Stimulated activated CD8-positive, alpha-beta memory T cell treated with anti-CD3 and anti-CD28 coated beads, Interleukin-7, amount 100 ng/mL, for 4 hours (primary cell): ENCODE results near the gene JUP.
A peak's percentile ranks its signal among the peaks of the same experiment; 100 is the strongest.

Source experiments
- DNase-seq, 2 donors: peaks; one replicate each; pipeline ENCODE4 v3.0.0-alpha.2; 2020; ENCODE audit warnings: low read depth in 2 of 2

Gene JUP

DNA sequence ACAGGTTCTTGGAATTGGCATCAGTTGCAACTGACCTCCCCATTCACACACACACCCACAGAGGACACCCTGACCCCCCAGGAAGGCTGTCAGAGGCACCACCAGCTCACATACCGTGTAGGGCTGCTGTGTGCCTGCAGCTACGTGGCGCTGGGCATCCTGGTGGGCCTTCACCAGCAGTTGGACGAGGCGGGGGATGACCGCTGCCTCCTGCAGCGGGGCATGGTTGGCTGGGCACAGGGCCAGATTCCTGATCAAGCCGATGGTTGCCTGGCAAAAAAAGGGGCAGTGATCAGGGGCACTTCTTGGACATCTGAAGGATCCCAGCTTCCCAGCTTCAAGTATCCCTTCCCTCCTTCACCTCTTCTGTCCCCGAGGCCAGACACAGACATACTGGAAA lies 27.9 kb downstream of the JUP start:
- no peak for DNase-seq

DNA sequence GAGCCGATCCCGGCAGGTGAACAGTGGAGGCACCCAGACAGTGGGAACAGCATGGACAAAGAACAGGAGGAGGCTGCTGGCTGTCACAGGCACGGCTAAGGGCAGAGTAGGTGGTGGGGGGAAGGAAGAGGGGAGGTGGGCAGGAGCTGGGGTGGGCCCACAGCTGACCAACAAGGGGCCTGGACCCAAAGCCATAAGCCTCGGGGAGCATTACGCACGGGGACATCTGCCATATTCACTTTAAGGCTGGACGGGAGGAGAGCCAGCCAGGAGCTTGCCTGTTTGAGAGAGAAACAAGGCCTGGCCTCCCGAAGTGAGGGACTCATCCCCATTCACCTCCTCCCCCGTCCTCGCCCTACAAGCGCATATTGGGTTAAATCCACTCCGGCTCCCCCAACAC lies 32.4 kb downstream of the JUP start:
- DNase-seq = no peak

DNA sequence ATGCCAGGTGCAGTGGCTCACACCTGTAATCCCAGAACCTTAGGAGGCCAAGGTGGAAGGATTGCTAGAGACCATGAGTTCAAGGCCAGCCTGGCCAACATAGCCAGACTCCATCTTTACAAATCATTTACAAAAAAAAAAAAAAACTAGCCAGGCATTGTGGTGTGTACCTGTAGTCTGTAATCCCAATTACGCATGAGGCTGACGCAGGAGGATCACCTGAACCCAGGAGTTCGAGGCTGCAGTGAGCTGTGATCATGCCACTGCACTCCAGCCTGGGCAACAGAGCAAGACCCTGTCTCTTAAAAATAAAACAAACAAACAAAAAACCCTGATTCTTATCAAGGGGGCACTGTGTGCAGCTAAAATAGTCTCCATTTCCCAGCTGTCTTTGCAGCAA lies 35.2 kb downstream of the JUP start:
- DNase-seq = no peak

DNA sequence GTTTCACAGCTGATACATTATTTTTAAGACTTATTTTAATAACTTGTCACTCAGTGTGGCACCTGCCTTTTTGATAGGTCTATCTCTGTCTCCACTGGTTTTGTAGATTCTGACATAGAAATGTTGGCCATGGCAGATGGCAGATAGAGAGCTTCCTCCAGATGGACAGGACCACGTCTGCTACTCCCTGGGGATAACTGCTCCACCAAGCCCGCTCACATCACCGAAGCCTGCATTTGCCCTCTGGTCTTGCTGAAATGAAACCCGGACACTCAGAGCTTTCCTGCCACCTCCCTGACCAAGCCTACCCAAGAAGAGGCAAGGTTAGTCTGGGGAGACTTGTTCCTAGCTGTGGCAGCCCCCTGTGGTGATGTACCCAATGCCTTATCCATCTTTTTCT lies 35.6 kb downstream of the JUP start:
- no peak for DNase-seq

DNA sequence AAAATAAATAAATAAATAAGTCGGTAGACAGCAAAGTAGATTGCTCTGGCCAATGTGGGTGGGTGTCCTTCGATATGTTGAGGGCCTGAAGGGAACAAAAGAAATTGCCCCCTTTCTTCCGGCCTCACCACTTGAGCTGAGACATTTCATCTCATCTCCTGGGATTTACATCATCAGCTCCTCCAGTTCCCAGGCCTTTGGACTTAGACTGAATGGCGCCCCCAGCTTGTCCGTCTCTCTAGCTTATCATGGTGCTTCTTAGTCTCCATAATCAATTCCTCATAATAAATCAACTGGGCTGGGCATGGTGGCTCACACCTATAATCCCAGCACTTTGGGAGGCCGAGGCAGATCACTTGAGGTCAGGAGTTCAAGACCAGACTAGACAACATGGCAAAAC lies 38.2 kb downstream of the JUP start:
- no peak for DNase-seq

DNA sequence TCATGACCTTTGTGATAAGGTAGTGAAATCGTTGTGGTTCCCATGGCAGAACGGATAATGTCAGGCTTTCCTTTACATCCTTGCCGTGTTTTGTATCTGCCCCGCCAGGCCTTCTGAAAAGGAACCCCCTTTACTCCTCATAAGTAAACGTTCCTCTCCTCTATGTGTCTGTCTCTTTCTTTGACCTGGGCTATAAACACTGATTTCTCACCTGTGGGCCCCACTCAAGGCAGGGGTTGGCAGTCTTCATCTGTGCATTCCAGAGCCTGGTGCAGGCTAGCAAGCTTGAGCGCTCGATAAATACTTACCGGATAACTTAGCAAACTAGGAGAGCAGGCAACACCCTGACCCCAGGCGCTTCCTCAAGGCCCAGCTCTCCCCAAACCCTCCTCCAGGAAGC lies 44.8 kb downstream of the JUP start:
- no peak for DNase-seq

DNA sequence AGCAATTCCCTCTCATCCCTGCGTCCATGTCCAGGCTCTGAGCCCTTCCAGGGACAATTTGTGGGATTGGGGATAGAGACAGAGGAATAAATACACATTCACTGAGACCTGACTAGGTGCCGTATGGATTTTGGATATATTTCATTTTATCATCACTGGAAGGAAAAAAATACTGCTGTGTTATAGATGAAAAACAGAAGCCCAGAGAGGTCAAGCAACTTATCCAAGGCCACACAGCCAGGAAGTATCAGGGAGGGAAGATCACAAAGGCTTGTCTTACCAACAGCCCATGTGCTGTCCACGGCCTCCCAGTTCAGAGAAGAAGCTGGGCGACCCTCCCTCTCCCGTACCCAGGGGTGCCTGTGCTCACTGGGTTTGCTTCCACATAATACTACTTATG lies 46.0 kb downstream of the JUP start:
- DNase-seq = no peak

DNA sequence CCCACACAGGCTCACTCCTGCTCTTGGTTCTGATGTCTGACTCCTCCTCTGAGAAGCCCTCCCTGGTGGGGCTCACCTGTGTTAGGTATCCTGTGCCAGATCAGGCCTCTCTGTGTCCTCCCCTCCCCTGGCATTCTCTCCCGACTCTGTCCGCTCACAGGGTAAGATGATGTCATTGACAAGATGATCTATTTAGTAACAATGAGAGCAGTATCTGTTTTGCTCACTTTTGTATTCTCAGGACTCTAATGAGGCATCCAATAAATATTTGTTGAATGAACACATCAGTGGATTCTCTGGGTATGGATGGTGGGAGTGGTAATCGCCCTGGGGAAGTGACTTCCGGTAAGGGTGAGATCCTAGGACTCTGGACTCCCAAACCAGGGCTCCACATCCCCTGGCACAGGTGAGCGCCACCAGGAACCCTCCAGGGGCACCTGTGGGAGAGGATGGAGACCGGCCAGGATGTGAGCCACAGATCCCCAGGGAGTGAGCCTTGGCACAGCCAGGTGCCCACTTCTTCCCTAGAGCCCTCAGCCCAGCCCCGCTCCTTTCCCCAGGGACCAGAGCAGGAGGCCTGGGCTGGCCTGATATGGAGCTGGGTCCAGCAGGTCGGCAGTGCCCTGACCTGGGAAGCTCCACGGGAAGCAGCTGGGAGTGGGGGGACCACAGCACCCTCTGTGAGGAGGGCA lies 46.7 kb downstream of the JUP start:
- no peak for DNase-seq

DNA sequence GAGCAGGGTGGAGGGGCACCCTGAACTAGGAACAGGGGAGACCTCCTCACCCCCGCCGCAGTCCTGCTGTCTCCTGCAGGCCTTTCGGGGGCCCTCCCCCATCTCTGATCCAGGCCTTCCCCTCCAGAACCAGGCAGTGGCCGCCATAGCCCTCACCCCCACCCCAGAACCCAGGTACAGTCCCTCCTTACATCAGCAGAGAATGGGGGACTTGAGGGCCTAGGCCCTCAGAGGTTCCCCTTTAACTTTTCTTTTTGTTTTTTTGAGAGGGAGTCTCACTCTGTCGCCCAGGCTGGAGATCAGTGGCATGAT lies 47.8 kb downstream of the JUP start:
- DNase-seq = no peak

DNA sequence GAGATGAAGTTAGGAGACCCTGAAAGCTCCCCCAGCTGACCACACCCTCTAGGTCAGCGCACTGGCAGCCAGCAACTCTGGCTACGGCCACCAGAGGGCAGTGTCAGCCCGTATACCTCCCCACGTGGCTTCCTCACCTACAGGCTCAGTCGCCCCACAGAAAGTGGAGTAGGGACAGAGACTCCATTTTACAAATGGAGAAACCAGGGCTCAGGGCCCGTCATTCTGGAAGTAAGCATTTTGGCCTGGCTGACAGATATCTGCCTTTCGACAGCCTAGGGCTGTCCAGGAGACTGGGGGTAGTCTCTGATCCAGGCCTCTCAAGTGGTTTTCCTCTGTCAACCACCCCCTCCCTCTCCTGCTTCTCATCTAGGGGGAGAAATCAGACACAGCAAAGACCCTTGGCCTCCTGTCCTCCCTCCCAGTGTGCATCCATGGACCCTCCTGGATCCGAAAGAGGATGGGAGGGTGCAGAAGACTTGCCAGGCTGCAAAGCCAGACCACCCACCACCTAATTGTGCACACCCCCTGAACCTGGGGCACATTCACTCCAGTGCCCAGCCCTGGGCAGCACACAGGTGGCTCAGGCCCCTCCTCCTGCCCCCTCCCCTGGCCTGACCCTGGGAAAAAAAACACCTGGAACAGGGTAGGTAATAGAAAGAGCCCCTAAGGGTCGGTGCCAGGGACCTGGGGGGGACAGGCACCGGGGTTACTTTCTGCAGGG lies 48.3 kb downstream of the JUP start:
- peak; percentile 58 to 66 for DNase-seq

DNA sequence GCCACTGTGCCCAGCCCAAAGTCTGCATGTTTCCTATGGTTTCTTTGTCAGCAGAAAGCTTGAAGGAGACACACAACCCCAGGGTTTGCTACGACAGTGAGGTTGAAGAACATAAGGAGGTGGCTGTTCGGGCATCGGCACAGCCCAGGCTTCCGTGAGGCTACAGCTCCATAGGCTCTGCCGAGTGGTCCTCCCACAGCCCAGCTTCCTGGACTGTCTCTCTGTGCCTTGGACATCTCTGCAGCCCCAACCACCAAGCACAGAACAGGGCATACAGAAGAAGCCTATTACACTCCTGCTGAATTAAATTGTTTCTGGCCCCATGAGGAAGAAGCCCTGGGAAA lies 48.9 kb downstream of the JUP start:
- no peak for DNase-seq

DNA sequence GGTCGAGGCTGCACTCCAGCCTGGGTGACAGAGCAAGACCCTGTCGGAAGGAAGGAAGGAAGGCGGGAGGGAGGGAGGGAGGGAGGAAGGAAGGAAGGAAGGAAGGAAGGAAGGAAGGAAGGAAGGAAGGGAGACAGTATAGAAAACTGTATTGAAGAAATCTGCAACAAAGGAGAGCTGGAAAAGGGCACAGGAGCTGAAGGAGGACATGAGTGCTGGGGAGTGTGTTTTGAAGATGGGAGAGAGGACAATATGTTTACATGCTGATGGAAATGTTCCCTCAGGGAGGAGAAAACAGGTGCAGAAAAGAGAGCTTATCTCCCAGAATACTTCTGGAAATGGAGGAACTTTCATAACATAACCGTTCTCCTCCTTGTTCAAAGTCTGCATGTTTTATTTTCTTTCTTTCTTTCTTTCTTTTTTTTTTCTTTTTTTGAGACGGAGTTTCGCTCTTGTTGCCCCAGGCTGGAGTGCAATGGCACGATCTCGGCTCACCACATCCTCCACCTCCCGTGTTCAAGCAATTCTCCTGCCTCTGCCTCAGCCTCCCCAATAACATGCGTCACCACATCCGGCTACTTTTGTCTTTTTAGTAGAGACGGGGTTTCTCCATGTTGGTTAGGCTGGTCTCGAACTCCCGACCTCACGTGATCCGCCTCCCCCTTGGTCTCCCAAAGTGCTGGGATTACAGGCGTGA lies 49.4 kb downstream of the JUP start:
- no peak for DNase-seq

DNA sequence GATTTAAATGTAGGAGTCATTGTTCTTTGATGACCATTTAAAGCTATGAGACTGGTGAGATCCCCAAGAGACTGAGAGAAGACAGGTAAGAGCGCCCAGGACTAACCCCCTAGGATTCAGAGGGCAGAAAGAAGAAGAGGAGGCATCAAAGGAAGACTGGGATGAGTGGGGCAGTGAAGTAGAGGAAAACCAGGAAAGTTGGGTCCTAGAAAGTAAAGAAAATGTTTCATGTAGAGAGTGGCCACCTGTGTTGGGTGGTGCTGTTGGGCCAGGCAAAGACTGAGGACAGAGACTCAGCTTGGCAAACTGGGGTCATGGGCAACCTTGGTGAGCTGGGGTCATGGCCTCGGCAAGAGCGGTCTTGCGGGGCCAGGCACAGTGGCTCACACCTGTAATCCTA lies 50.8 kb downstream of the JUP start:
- DNase-seq = no peak

DNA sequence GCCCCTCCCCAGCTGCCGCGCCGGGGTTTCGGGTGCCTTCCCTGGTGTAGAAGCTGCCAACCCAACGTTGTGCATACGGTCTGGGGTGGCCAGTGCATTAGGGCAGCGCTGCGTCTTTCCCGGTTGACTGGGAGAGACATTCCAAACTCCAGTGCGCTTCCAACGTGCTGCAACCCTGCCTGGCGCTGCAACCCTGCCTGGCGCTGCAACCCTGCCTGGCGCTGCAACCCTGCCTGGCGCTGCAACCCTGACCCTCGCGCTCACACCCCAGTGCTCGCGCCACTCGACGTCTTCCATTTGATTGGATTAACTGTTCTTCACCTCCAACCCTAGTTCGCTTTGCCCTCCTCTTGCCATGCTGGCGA lies 51.6 kb downstream of the JUP start:
- no peak for DNase-seq

DNA sequence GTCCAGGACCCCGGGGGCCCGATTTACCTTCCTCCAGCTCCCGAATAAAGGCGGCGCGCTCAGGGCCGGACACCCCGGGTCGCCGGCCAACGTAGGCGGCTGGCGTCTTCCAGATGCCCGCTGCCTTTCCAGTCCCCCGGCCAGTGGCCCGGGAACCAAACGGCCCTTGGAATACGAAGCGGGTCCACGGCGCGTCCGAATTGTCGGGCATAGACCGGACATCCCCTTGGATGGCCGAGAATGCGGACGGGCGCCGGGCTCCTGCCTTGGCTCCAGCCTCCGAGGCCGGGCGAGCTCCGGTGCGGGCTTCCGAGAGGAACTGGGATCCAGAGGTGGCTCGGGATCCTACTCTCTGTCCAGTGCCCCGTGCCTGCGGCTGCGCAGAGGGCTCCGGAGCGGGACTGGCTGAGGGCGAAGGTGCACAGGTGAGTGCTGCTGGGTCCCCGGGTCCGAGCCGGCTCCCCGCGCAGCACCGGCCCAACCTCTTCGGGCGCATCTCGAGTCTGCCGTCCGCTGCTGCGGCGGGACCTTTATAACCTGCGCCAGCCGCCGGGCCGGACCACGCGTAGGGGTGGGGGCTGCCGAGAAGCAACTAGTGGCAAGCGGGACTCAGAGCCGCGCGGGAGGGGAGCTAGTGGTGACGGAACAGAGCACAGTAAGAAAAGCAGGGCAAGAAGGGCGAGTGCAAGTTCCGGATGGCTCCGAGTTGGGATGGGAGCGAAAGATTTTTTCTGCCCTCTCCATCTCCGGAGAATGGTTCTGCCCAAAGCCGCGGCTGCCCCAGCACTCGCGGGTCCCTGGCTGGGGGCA lies 52.2 kb downstream of the JUP start, which contains the start of gene HAP1:
HAP1 (minus strand) TSS at position 505 of the 810 bp plus-strand sequence; CDS start at position 496, 9 bp downstream.
- no peak for DNase-seq

DNA sequence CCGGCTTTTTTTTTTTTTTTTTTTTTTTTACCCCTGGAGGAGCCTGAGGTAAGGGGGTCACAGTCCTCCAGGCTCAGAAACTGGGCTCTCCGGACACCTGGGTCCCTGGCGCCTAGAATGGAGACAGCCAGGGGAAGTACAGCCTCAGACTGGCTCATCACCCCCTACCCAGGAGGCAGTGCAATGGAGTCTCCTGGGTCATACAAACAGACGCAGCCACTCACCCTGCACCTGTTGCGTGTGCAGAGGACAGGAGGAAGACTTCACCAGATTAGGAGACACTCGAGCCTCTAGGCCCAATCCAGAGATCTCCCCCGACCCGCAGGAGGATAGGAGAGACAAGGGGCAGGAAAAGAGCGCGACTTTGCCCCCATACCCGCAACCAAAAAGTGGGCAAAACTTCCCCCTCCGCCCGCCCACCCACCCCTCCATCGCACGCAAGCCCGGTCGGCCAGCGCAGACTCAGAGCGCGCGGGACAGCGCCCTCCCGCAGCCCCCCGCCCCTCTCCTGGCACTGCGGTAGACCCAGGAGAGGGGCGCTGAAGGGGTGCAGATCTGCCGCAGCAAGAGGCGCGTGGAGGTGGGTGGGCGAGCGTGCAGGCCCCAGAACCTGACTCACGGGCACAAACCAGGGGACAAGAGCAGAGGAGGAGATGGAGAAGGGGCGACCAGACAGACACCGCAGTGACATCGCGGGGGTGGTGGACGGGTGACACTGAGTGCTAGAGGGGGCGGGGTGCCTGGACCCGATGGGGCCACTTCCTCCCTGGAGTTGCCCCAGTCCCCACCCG lies 53.0 kb downstream of the JUP start:
- peak in 1 of 2 donors; percentile 2 for DNase-seq

DNA sequence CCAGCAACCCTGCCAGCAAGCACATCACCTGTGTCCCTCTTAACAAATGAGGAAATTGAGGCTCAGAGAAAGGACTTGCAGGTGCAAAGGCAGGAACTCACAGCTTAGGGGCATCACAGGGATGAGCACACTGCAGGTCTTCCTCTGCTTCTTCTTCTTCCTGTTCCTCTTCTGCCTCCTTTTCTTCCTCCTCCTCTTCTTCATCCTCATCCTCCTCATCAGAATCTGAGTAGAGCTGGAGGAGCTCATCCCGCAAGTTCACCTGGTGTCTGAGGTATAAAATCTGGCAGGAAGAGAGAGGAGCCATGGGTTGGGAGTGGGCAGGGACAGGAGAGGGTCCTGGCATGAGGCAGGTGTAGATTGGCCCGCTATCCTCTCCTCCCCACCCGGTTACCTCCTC lies 54.7 kb downstream of the JUP start:
- DNase-seq = no peak

DNA sequence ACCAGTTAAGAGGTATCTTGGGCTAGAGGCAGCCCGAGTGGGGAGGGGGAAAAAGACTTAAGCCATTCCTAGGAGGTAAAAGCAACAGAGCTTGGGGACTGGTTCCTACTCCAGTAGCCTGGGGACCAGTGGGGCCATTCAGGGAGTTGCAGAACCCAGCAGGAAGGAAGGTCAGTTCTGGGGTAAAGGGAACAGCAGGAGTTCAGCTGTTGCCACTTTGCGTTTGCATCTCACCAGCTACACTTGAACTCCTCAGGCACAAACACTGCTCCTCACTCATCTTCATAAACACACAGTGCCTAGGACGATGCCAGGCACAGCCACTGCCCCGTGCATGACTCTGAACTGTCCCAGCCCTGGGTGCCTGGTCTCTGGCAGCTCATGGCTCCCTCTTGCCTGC lies 56.0 kb downstream of the JUP start:
- no peak for DNase-seq

DNA sequence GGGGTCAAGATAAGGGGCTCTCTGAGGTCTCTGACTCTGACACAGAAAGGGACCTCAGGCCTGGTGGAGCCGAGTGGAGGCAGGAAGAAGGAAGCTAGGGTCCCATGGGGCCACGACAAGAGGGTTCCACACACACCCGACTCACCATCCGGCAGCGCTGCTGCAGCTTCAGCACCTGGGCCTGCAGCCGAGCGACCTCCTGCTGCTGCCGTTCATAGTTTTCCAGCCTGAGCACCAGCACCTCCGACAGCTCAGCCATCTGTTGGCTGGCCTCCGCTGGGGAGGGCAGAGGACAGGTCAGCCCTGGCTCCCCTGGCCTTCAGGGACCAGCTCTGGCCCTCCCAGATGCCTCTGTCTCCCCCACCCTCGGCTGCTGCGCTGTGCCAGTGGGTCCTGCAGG lies 58.5 kb downstream of the JUP start:
- DNase-seq = no peak

DNA sequence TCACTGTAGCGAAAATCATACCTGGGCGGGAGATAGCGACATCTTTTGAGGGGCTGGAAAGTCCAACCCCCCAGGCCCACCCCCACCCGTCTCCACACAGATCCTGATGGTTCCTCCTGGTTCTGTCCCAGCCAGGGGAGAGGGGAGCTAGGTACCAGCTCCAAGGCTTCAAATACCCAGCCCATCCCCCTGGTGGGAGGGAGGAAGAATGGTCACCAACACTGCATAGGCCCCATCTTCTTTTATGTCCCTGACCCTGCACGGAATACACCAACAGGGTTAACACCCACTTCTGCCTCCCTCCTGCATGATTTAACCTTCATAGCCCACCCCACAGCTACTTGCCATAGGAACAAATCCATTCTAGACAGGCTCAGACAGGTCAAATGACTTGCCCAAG lies 61.4 kb downstream of the JUP start:
- no peak for DNase-seq

DNA sequence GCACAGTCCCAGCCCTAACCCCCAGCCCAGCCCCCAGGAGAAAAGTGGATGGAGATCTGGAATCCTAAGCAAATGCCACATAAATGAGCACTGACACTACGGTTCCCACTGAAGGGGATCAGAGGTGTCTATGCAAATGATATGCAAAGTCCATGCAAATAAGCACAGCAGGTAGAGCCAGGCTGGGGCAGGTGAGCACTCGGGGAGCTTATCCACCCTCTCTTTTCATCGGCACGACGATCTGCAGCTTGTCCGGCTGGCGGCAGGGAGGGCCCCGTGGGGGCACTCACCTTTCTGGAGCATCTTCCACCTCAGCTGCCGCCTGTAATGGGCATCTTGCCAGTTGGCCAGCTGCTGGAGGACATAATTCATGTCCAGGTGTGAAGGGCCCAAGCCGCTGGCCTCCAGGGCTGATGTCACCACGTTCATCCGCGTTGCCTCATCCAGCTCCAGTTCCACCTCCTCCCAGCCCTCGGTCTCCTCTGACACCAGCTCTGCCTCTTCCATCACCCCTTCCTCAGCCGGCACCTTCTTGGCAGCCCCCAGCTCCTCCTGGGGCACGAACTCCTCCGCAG lies 61.9 kb downstream of the JUP start:
- DNase-seq = no peak
